Hepatocyte (in vitro differentiated cells): ENCODE data around the gene GID4. TPM values are rescaled to one million over a fixed set of nuclear protein-coding genes. Genes with fewer than 3 reads are reported as not detected.

ENCODE experiments used
- DNase-seq: peaks from one replicate; pipeline ENCODE4 v3.0.0-alpha.2; 2016; ENCODE audit warnings: low spot score
- H2AFZ ChIP-seq: fragments of 200-600 bp; sonication (generic); 2 replicates; pipeline ENCODE4 v1.6.0; 2016; ENCODE audit warnings: antibody characterized with exemption, mild to moderate bottlenecking
- H3K27ac ChIP-seq: fragments of 200-600 bp; sonication (generic); 2 replicates; pipeline ENCODE4 v1.5.1; 2016; ENCODE audit warnings: mild to moderate bottlenecking
- H3K27me3 ChIP-seq: fragments of 200-600 bp; sonication (generic); 2 replicates; pipeline ENCODE4 v1.6.1; 2016
- H3K36me3 ChIP-seq: fragments of 200-600 bp; sonication (generic); replicated peaks from 2 replicates; pipeline ENCODE4 v1.5.1; 2016; ENCODE audit warnings: low read depth; ENCODE audit not compliant: insufficient read depth
- H3K4me1 ChIP-seq: fragments of 200-600 bp; sonication (generic); 2 replicates; pipeline ENCODE4 v1.5.1; 2016; ENCODE audit warnings: mild to moderate bottlenecking, moderate library complexity; ENCODE audit not compliant: insufficient read depth
- H3K4me2 ChIP-seq: fragments of 200-600 bp; sonication (generic); 2 replicates; pipeline ENCODE4 v1.6.0; 2016
- H3K4me3 ChIP-seq: fragments of 200-600 bp; sonication (generic); 2 replicates; pipeline ENCODE4 v1.5.1; 2016; ENCODE audit warnings: mild to moderate bottlenecking
- H3K79me2 ChIP-seq: fragments of 200-600 bp; sonication (generic); 2 replicates; pipeline ENCODE4 v1.6.0; 2017; ENCODE audit warnings: mild to moderate bottlenecking
- H3K9me2 ChIP-seq: fragments of 200-600 bp; sonication (generic); replicated peaks from 2 replicates; pipeline ENCODE4 v1.6.0; 2017; ENCODE audit warnings: mild to moderate bottlenecking; ENCODE audit not compliant: insufficient read depth
- H3K9me3 ChIP-seq: fragments of 200-600 bp; sonication (generic); 2 replicates; pipeline ENCODE4 v1.5.1; 2016; ENCODE audit warnings: low read depth, mild to moderate bottlenecking
- H4K20me1 ChIP-seq: fragments of 200-600 bp; sonication (generic); 2 replicates; pipeline ENCODE4 v1.6.0; 2016; ENCODE audit warnings: mild to moderate bottlenecking; ENCODE audit not compliant: insufficient read depth, poor library complexity, severe bottlenecking
- EZH2 ChIP-seq: fragments of 200-600 bp; sonication (generic); IDR thresholded peaks from 2 replicates; pipeline ENCODE4 v1.6.1; 2016; ENCODE audit warnings: antibody characterized with exemption, mild to moderate bottlenecking, borderline replicate concordance
- EZH2phosphoT487 ChIP-seq: fragments of 200-600 bp; sonication (generic); IDR thresholded peaks from one replicate; pipeline ENCODE4 v1.6.1; 2018; ENCODE audit warnings: antibody characterized with exemption, mild to moderate bottlenecking, low read depth, moderate library complexity; ENCODE audit not compliant: unreplicated experiment, severe bottlenecking
- WGBS: methylation state at CpG from one replicate; pipeline ENCODE4 v1.1.6; 2016; ENCODE audit warnings: low lambda C conversion rate; ENCODE audit errors: missing lambda C conversion rate; 5-methylcytosine and 5-hydroxymethylcytosine counted together
- polyA plus RNA-seq: library from polyadenylated mRNA; unstranded; fragments of >200 nt; fragmentation: Nextera tagmentation; extraction: Ambion mirVana; gene quantifications from 2 replicates; pipeline ENCODE4 v1.2.1, GENCODE V29; 2016
- total RNA-seq: library from RNA; depleted of rRNA; stranded (reverse); fragments of >200 nt; gene quantifications from 2 replicates; pipeline ENCODE4 v1.2.3, GENCODE V29; 2014
- TF ChIP-seq, protein P1 (sequence below): fragments of 200-600 bp; sonication (generic); IDR thresholded peaks from 2 replicates; pipeline ENCODE4 v1.5.1; 2016; ENCODE audit warnings: antibody characterized with exemption, mild to moderate bottlenecking; ENCODE audit not compliant: poor library complexity

The GID4 gene
- total and polyA plus RNA-seq, 2 experiments from 2014 or later, result 6.7 to 8.2 TPM

DNA sequence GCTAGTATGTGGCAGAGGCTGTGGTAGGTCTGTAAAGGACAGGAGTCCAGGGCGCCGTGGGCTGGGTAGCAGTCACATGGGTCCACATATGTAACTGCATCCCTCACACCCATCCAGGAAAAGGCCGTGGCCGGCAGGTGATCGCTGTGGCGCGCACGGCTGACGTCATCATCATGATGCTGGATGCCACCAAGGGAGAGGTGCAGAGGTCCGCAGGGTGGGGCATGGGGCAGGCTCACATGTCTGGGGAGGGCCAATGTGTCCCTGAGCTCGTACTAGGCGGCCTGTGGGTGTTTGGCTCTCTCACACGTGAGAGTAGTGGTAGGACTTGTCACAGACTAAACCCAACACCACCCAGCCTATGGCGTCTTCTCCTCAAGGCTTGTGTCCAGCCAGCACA, 60.3 kb downstream of the GID4 start:
- H3K4me3 ChIP-seq, result no peak overlapping the region
- 97% methylated on average over 14 of the region's 14 CpGs for WGBS
- no peak overlapping the region for H3K4me2 ChIP-seq
- H4K20me1 ChIP-seq, result no peaks in the 10 kb centered on the region
- no peak overlapping the region for H3K27ac ChIP-seq
- H3K4me1 ChIP-seq, result no peaks in the 10 kb centered on the region
- no peak for DNase-seq
- no peak for TF ChIP-seq EZH2
- TF ChIP-seq, protein P1, sequence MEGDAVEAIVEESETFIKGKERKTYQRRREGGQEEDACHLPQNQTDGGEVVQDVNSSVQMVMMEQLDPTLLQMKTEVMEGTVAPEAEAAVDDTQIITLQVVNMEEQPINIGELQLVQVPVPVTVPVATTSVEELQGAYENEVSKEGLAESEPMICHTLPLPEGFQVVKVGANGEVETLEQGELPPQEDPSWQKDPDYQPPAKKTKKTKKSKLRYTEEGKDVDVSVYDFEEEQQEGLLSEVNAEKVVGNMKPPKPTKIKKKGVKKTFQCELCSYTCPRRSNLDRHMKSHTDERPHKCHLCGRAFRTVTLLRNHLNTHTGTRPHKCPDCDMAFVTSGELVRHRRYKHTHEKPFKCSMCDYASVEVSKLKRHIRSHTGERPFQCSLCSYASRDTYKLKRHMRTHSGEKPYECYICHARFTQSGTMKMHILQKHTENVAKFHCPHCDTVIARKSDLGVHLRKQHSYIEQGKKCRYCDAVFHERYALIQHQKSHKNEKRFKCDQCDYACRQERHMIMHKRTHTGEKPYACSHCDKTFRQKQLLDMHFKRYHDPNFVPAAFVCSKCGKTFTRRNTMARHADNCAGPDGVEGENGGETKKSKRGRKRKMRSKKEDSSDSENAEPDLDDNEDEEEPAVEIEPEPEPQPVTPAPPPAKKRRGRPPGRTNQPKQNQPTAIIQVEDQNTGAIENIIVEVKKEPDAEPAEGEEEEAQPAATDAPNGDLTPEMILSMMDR, result no peak
- TF ChIP-seq EZH2phosphoT487, result no peak
- H3K9me3 ChIP-seq, result no peaks in the 10 kb centered on the region
- no peak overlapping the region for H2AFZ ChIP-seq
- no peaks in the 10 kb centered on the region for H3K79me2 ChIP-seq
- no peaks in the 10 kb centered on the region for H3K9me2 ChIP-seq
- H3K27me3 ChIP-seq, result no peaks in the 10 kb centered on the region
- no peaks in the 10 kb centered on the region for H3K36me3 ChIP-seq

DNA sequence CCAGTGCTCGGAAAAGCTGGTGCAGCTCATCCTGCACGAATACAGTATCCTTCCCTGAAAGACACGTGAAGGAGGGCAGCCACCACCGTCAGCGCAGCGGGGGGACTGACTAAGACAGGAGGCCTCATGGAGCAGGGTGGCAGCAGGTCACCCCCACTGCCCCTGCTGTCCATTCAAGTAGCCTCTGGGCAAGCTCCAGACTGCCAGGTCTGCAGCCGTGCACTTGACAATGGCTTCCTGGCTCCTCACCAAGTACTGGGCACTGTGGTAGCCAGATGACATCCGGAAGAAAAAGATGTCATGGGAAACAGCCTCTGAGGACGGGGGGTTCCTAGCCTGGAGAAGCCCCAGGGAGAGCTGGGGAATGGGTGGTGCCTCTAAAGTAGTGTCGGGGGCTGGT, 61.4 kb downstream of the GID4 start:
- Histone ChIP-seq H3K79me2 (no peaks in the 10 kb centered on the region), H3K9me2 (no peaks in the 10 kb centered on the region), H4K20me1 (no peaks in the 10 kb centered on the region), H3K4me2 (no peak overlapping the region), H2AFZ (no peak overlapping the region), H3K27ac (no peak overlapping the region), H3K27me3 (no peaks in the 10 kb centered on the region), H3K4me3 (no peak overlapping the region), H3K4me1 (no peaks in the 10 kb centered on the region), H3K36me3 (no peaks in the 10 kb centered on the region), H3K9me3 (no peaks in the 10 kb centered on the region)
- DNase-seq, result no peak
- TF ChIP-seq EZH2phosphoT487, result no peak
- no peak for TF ChIP-seq EZH2
- TF ChIP-seq, protein P1, result no peak
- 96% methylated on average over 10 of the region's 10 CpGs for WGBS

DNA sequence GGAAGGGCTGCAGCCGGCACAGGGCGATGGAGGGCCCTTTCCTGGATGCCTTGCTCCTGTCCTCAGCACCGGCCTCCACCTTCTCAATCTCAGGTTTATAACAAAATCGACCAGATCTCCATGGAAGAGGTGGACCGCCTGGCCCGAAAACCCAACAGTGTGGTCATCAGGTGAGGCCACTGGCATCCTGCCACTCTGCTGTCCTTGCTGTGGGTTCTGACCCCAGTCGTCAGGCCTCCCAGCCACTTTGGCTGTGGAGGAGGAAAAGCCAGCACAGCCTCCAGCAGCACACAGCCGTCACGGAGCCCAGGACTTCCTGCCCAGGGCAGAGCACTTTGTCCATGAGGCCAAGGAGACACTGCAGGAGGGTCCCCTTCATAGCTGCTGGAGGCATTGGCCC, 62.6 kb downstream of the GID4 start:
- no peaks in the 10 kb centered on the region for H3K9me2 ChIP-seq
- no peak overlapping the region for H3K4me3 ChIP-seq
- H3K4me1 ChIP-seq, result no peaks in the 10 kb centered on the region
- no peaks in the 10 kb centered on the region for H3K36me3 ChIP-seq
- no peak for DNase-seq
- TF ChIP-seq, protein P1, result no peak
- TF ChIP-seq EZH2 (no peak), EZH2phosphoT487 (no peak)
- no peaks in the 10 kb centered on the region for H3K9me3 ChIP-seq
- H2AFZ ChIP-seq, result no peak overlapping the region
- H3K27me3 ChIP-seq, result no peaks in the 10 kb centered on the region
- WGBS, result 92% methylated on average over 9 of the region's 9 CpGs
- no peaks in the 10 kb centered on the region for H4K20me1 ChIP-seq
- no peak overlapping the region for H3K27ac ChIP-seq
- H3K4me2 ChIP-seq, result no peak overlapping the region
- H3K79me2 ChIP-seq, result no peaks in the 10 kb centered on the region

DNA sequence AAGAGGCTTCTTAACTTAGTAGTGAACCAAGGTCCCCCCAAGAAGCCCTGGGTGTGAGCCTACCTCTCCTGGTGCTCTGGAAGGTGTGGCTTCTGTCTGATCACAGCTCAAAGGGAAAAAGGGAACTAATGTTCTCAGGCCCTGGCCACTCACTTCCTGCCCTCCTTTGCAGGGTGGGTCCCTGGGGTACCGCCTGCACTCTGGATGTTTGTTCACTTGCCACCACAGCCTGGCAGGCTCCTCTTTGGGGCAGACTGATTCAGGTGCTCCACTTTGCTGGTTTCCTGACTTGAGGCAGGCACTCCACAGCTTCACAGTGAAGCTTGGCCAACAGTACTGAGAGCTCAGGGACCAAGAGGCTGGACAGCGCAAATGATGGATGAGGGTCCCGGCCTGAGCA, 63.4 kb downstream of the GID4 start:
- Histone ChIP-seq H3K4me1 (no peaks in the 10 kb centered on the region), H3K9me3 (no peaks in the 10 kb centered on the region), H3K4me2 (no peak overlapping the region), H3K79me2 (no peaks in the 10 kb centered on the region), H3K4me3 (no peak overlapping the region), H2AFZ (no peak overlapping the region), H3K27ac (no peak overlapping the region), H4K20me1 (no peaks in the 10 kb centered on the region), H3K36me3 (no peaks in the 10 kb centered on the region), H3K27me3 (no peaks in the 10 kb centered on the region), H3K9me2 (no peaks in the 10 kb centered on the region)
- TF ChIP-seq EZH2 (no peak), EZH2phosphoT487 (no peak)
- TF ChIP-seq, protein P1, result no peak
- DNase-seq, result no peak
- 96% methylated on average over 3 of the region's 3 CpGs for WGBS
